HG02678 (cell line): Measurements from ENCODE around the gene EEF2K.
"Not testable (repeated sequence)": the region's sequence is repeated elsewhere in the genome, so short reads cannot be mapped to it uniquely, and the experiment has no call there.

ENCODE experiments used
- ATAC-seq: cut with Tn5 transposase; IDR thresholded peaks from one replicate; pipeline ENCODE4 v1.9.1; 2021; ENCODE audit warnings: mild to moderate bottlenecking, moderate library complexity; ENCODE audit not compliant: unreplicated experiment

The EEF2K gene

GRCh38 chr16:22291860-22292318, 85.8 kb downstream of the EEF2K start:
- ATAC-seq = no peak

- ATAC-seq = no peak
These were observed 86.2 kb downstream of the EEF2K start for GRCh38 chr16:22292320-22292719.

- no peak for ATAC-seq
These were observed 87.3 kb downstream of the EEF2K start for GRCh38 chr16:22293137-22294106.

DNA sequence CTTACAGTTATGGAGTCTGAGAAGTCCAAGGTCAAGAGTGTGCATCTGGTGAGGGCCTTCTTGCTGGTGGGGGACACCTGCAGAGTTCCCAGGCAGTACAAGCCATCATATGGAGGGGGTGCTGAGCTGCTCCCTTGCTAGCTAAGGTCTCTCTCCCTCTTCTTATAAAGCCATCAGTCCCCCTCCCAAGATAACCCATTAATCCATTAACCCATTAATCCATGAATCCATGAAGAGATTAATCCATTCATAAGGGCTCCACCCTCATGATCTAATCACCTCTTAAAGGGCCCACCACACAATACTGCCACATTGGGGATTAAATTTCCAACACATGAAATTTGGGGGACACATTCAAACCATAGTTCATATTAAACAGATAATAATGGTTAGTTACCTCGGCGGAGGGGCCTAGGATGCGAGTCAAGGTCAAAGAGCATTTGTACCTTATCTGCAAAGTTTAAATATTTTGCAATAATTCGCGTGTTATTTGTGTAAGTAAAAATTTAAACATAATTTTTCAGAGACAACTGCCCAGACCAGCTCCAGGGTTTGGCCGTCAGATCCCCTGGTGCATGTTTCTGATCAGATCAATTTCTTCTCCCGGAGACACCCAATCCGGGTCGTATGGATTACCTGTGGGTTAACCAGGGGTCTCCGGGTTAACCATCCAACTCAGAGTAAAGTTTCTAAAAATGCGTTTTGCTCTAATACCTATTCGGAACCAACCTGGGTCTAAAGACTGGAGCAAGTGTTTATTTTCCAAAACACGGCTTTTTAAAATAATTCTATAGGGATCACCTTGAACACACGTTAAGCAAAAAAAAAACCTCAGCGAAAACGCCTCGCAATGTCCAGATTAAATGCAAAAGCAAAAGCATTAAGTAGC, 90.4 kb downstream of the EEF2K start:
- ATAC-seq = no peak

DNA sequence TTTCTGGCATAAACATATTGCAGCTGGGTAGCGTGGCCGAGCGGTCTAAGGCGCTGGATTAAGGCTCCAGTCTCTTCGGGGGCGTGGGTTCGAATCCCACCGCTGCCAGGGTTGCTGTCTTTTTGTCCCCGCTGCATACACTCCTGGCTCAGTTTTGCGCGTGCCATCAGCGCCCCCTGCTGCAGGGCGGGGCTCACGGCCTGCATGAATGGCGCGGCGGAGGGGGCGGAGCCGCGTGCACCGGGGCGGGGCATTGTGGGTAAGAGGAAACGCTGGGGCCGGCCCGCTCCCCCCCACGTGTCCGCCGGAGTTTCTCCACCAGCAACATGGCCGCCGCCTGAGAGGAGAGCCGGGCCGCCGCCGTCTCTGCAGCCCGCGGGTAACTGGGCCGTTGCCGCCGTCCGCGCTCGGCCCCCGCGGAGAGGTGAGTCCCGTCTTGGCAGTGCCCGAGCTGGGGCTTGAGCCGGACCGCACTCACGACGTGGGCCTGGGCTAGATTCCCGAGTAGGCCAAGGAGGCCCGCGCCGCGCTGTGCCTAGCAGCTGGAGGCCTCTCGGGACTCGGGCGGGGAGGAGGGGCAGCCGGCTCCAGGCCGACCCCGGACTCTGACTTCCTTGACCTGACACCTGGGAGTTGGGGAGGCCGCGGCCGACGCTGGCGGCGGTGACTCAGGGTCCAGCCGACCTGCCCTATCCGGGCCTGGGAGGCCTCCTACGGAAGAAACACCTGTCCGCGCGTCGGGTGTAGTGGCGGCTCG, 91.2 kb downstream of the EEF2K start, which contains the start of gene POLR3E:
Gene POLR3E, plus strand, starts transcription at position 296 of the 757 bp plus-strand sequence. CDS start 5,560 bp downstream, outside the sequence.
- ATAC-seq = peak; percentile 86

DNA sequence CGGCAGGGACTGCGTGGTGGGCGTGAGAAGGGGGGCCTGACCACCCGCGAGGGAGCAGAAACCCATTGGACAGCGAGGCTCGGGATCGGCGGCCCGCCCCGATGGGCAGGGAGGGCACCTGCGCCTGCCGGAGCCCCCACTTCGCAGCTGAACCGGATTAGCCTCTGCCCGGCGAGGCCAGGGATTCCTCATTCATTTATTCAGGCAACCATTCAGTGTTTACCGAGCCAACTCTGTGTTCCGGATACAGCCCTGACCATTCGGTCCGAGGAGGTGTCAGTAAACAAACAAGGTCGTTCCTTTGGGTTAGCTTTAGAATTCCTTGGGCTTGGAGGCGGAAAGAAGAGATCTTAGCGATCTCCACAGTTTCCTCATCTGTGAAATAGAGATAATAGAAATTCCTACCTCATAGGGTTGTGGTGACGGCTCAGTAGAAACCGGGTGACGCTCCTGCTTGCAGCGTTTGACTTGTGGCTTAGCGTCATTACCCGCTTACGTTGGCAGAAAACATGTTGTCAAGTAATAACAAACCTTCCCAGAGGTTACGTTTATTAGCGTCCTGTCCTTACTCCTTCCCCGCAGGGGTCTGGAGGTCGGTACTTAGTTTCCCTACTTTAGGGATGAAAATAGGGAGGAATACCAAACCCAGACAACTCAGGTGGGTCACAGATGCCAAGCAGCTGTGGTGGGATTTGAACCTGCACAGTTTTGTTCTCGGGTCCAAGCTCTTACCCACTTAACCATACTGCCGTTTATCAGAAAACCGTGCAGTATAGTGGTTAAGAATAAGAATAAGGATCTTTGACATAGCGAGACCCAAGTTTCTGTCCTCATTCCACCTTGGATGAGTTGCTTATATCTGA, 92.0 kb downstream of the EEF2K start:
- peak; percentile 21 for ATAC-seq

DNA sequence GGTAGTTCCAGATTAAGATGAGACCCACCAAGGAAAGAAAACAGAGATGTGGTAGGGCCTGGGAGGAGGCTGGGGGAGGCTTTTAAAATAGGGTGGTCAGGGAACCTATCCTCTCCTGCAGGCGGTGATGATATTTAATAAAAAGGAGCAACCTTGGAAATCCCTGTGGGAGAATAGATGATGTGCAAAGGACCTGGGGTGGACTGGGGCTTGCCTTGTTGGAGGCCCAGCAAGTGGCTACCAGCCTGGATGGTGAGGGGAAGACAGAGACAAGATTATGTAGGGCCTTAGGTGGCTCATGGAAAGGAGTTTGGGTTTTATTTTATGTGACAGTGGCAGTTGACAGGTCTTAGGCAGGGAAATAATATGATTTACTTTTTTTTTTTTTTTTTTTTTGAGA, 93.0 kb downstream of the EEF2K start:
- no peak for ATAC-seq

DNA sequence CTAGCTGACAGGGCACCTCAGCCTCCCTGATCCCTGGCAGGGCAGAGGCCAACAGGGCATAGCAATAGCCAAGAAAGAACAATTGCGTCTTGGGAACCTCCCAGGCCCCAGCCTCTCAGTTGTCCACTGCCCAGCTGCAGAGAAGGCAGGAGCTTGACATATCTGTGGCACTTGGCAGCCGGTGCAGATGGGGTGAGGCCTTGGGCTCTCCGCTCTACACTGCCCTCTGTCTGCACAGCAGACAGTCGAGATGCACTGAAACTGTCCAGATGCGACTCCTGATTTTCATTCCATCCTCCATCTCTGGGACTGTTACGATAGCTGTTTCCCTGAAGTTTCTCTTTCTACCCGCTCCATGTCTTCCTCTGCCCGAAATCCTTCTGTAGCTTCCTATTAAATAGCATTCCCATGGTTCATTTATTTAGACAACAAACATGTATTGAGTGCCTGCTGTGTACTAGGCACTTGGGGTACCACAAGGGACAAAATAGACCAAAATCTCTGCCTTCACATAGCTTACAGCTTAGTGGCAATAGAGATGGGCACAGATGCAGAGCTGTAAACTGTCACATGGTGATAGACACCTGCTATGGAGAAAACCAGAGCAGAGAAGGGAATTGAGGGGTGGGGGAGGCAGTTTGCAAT, 94.5 kb downstream of the EEF2K start:
- no peak for ATAC-seq

- ATAC-seq = not testable (repeated sequence)
These were observed 95.3 kb downstream of the EEF2K start for GRCh38 chr16:22301423-22301822.

DNA sequence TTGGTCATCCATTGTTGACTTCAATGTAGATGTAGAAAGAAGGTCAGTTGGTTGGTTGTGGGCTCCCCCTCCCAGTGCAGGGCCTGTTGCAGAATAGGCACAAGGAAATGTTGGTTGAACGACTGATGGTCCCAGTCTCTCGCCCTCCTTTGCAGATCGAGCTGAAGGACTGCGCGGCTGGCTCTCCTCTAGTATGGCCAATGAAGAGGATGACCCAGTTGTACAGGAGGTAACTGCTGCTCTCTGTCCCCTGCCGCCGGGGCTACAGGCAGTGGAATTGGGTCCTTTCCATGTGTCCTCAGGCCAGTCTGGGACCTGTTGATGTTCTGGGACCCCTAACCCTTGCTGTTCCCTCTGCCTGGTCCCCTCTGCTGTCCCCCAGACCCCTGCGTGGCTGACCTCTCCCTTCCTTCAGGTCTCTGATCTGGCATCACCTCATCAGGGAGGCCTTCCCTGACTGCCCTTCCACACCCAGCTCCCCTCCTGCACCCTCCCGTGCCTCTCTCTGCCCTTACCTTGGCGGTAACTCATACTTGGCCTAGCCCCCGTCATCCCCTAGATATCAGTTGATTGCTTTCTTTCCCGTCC, 96.8 kb downstream of the EEF2K start:
- ATAC-seq = no peak

GRCh38 chr16:22304411-22304810, 98.3 kb downstream of the EEF2K start:
- ATAC-seq = no peak

GRCh38 chr16:22306788-22307187, 100.7 kb downstream of the EEF2K start:
- no peak for ATAC-seq

GRCh38 chr16:22307838-22308237, 101.8 kb downstream of the EEF2K start:
- ATAC-seq = no peak

DNA sequence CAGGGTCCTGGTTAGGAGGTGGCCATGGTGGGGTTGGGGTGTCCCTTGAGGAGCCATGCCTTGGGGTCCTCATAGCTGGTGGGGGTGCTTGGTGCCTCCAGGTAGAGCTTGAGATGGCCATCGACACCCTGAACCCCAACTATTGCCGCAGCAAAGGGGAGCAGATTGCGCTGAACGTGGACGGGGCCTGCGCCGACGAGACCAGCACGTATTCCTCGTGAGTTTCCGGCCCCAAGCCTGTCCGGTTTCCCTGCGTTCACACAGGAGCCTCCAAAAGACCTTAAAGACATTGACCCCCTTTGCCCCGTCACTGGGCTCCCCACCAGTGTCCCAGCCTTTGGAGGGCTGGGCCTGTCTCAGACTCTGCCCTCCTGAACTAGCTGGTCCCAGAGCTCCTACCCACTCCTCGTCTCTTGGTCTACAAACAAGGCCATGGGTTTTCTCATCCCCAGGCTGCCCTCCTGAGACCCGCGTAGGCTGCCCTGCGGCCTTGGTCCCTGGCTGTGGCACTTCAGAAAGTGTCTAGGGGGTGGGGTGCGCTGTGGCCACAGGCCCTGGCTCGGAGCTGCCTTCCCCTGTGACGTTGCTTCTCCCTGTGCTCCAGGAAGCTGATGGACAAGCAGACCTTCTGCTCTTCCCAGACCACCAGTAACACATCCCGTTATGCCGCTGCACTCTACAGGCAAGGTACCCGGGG, 102.9 kb downstream of the EEF2K start:
- ATAC-seq = no peak

DNA sequence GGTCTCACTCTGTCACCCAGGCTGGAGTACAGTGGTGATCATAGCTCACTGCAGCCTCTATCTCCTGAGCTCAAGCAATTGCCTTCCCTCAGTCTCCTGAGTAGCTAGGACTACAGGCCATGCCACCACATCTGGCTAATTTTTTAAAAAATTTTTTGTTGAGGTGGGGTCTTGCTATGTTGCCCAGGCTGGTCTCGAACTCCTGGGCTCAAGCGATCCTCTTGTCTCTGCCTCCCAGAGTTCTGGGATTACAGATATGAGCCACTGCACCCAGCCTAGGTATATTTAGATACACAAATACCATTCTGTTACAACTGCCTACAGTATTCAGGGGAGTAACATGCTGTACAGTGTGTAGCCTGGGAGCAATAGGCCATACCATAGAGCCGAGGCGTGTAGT, 105.4 kb downstream of the EEF2K start:
- no peak for ATAC-seq

- ATAC-seq = no peak
These were observed 107.1 kb downstream of the EEF2K start for GRCh38 chr16:22312897-22313781.

DNA sequence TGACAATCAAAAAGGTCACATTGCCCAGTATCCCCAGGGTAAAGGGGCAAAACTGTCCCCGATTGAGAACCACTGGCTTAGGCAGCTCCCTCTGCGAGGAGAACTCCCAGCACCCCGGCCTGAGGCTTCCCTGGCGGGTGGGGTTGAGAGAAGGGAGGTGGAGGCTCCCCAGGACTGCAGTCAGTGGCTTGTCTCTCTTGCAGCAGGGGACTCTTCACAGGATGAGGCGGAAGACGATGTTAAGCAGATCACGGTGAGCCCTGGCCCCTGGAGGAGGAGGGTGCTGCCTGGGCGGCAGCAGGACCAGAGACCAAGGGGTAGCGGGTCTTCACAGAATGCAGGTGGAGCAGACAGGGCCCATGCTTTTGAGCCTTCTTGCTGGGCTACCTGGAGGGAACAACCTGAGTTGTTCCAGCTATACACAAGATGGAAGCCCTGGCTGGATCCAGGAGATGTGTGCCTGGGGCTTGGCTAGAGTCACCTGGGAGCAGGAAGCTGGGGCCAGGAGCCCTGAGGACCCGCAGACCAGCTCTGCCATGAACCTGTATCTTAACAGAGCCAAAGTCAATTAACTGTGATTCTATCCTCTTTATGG, 107.9 kb downstream of the EEF2K start:
- no peak for ATAC-seq
